Neural cell (in vitro differentiated cells): Measurements from ENCODE around the gene DCLK1. TPM values are rescaled to one million over a fixed set of nuclear protein-coding genes. Genes with fewer than 3 reads are reported as not detected.

ENCODE experiments used
- H2AFZ ChIP-seq: fragments of 200-600, 300-800 bp; sonication (generic), shearing (Covaris generic); 2 replicates; pipeline ENCODE4 v1.6.0; 2014; ENCODE audit warnings: low read depth, mild to moderate bottlenecking, antibody characterized with exemption, low read length, moderate library complexity
- H3F3A ChIP-seq: fragments of 200-600 bp; shearing (Covaris generic); 2 replicates; pipeline ENCODE4 v1.6.1; 2016; ENCODE audit warnings: mild to moderate bottlenecking, moderate library complexity, mixed read lengths, antibody characterized with exemption, low read length; ENCODE audit not compliant: insufficient read depth, poor library complexity, severe bottlenecking
- H3K27ac ChIP-seq: fragments of 200-600, 300-800 bp; sonication (generic), shearing (Covaris generic); 2 replicates; pipeline ENCODE4 v1.5.1; 2014; ENCODE audit warnings: mild to moderate bottlenecking, low read length, moderate library complexity
- H3K27me3 ChIP-seq: fragments of 300-800, 200-600 bp; sonication (generic), shearing (Covaris generic); 2 replicates; pipeline ENCODE4 v1.6.0; 2014; ENCODE audit warnings: mild to moderate bottlenecking, low read depth, low read length, moderate library complexity; ENCODE audit not compliant: insufficient read depth
- H3K36me3 ChIP-seq: fragments of 300-800, 200-600 bp; sonication (generic), shearing (Covaris generic); 2 replicates; pipeline ENCODE4 v1.5.1; 2014; ENCODE audit warnings: mild to moderate bottlenecking, antibody characterized with exemption, low read length, moderate library complexity; ENCODE audit not compliant: insufficient read depth
- H3K4me2 ChIP-seq: fragments of 300-800, 200-600 bp; sonication (generic), shearing (Covaris generic); 2 replicates; pipeline ENCODE4 v1.6.0; 2014; ENCODE audit warnings: mild to moderate bottlenecking, low read length
- H3K4me3 ChIP-seq: fragments of 300-800, 200-600 bp; sonication (generic), shearing (Covaris generic); 2 replicates; pipeline ENCODE4 v1.5.1; 2014; ENCODE audit warnings: mild to moderate bottlenecking, low read length, moderate library complexity
- H3K79me2 ChIP-seq: fragments of 200-600 bp; shearing (Covaris generic); replicated peaks from 2 replicates; pipeline ENCODE4 v1.6.0; 2014; ENCODE audit warnings: mild to moderate bottlenecking, low read length, moderate library complexity; ENCODE audit not compliant: insufficient read depth
- H3K9ac ChIP-seq: fragments of 300-800, 200-600 bp; sonication (generic), shearing (Covaris generic); 2 replicates; pipeline ENCODE4 v1.6.1; 2016; ENCODE audit warnings: mild to moderate bottlenecking, low read length, mixed read lengths
- H3K9me2 ChIP-seq: fragments of 200-600 bp; shearing (Covaris generic); 2 replicates; pipeline ENCODE4 v1.6.1; 2016; ENCODE audit warnings: mild to moderate bottlenecking, low read length, mixed read lengths; ENCODE audit not compliant: insufficient read depth
- H3K9me3 ChIP-seq: fragments of 200-600, 300-800 bp; sonication (generic), shearing (Covaris generic); 2 replicates; pipeline ENCODE4 v1.6.1; 2016; ENCODE audit warnings: mild to moderate bottlenecking, mixed run types, low read length, moderate library complexity, mixed read lengths
- H4K20me1 ChIP-seq: fragments of 200-600 bp; shearing (Covaris generic); 2 replicates; pipeline ENCODE4 v1.6.1; 2016; ENCODE audit warnings: mild to moderate bottlenecking, mixed run types; ENCODE audit not compliant: insufficient read depth
- CTCF ChIP-seq: fragments of 450-650 bp; IDR thresholded peaks from 2 replicates; pipeline ENCODE4 v1.5.1; 2014; ENCODE audit warnings: antibody characterized with exemption, mild to moderate bottlenecking, moderate library complexity; ENCODE audit not compliant: poor library complexity, severe bottlenecking
- EP300 ChIP-seq: fragments of 450-650 bp; conservative IDR thresholded peaks from 2 replicates; pipeline ENCODE4 v1.6.1; 2014; ENCODE audit warnings: antibody characterized with exemption, mild to moderate bottlenecking, moderate library complexity; ENCODE audit not compliant: poor library complexity, severe bottlenecking
- EZH2 ChIP-seq: fragments of 200-600, 300-800 bp; shearing (Covaris generic), sonication (generic); IDR thresholded peaks from 2 replicates; pipeline ENCODE4 v1.6.1; 2014; ENCODE audit warnings: antibody characterized with exemption, low read length, borderline replicate concordance, mild to moderate bottlenecking; ENCODE audit not compliant: insufficient read depth, poor library complexity, severe bottlenecking
- MXI1 ChIP-seq: fragments of 450-650 bp; conservative IDR thresholded peaks from 2 replicates; pipeline ENCODE4 v1.6.1; 2014; ENCODE audit warnings: antibody characterized with exemption, mild to moderate bottlenecking; ENCODE audit not compliant: poor library complexity, severe bottlenecking
- POLR2AphosphoS5 ChIP-seq: IDR thresholded peaks from 2 replicates; pipeline ENCODE4 v1.6.1; 2012
- RAD21 ChIP-seq: fragments of 450-650 bp; conservative IDR thresholded peaks from 2 replicates; pipeline ENCODE4 v1.6.1; 2014; ENCODE audit warnings: antibody characterized with exemption, mild to moderate bottlenecking, moderate library complexity
- REST ChIP-seq: IDR thresholded peaks from 2 replicates; pipeline ENCODE4 v1.6.1; 2012; ENCODE audit warnings: borderline replicate concordance
- SMC3 ChIP-seq: fragments of 450-650 bp; conservative IDR thresholded peaks from 2 replicates; pipeline ENCODE4 v1.6.1; 2014; ENCODE audit warnings: antibody characterized with exemption, mild to moderate bottlenecking, moderate library complexity; ENCODE audit not compliant: poor library complexity
- TAF1 ChIP-seq: IDR thresholded peaks from 2 replicates; pipeline ENCODE4 v1.6.1; 2012; ENCODE audit warnings: low read depth
- polyA plus RNA-seq: library from polyadenylated mRNA; depleted of rRNA; stranded (reverse); fragments of >200 nt; gene quantifications from 2 replicates; pipeline ENCODE4 v1.2.3, GENCODE V29; 2014

DCLK1 gene
- polyA plus RNA-seq, 1 donor from 2014 or later: 124 TPM

- H4K20me1 ChIP-seq: peaks cover 6% of the 10 kb centered on the region
- H3K4me2 ChIP-seq: no peak overlapping the region
- H3K9me2 ChIP-seq: no peaks in the 10 kb centered on the region
- TF ChIP-seq MXI1: no peak
- no peak overlapping the region for H2AFZ ChIP-seq
- no peaks in the 10 kb centered on the region for H3K9me3 ChIP-seq
- no peak overlapping the region for H3K9ac ChIP-seq
- peaks cover 86% of the 10 kb centered on the region for H3K79me2 ChIP-seq
- no peak overlapping the region for H3K27ac ChIP-seq
- H3K27me3 ChIP-seq: no peaks in the 10 kb centered on the region
- no peaks in the 10 kb centered on the region for H3F3A ChIP-seq
- peaks cover 16% of the 10 kb centered on the region for H3K36me3 ChIP-seq
- no peak overlapping the region for H3K4me3 ChIP-seq
Measured at GRCh38 chr13:36114233-36114632, 16.9 kb downstream of the DCLK1 start.

GRCh38 chr13:36108954-36109353, 22.2 kb downstream of the DCLK1 start:
- no peak for TF ChIP-seq RAD21
- no peak for TF ChIP-seq POLR2AphosphoS5
- no peak for TF ChIP-seq SMC3
- H3K9me2 ChIP-seq: no peaks in the 10 kb centered on the region

GRCh38 chr13:36108342-36108741, 22.8 kb downstream of the DCLK1 start:
- H4K20me1 ChIP-seq: peaks cover under 1% of the 10 kb centered on the region
- no peak overlapping the region for H3K27ac ChIP-seq
- no peak overlapping the region for H3K4me3 ChIP-seq

More at GRCh38 chr13:36108954-36109353, 22.2 kb downstream of the DCLK1 start:
- H3K36me3 ChIP-seq: peaks cover 16% of the 10 kb centered on the region
- H4K20me1 ChIP-seq: peaks cover 6% of the 10 kb centered on the region
- no peak overlapping the region for H3K4me3 ChIP-seq
- peaks cover 69% of the 10 kb centered on the region for H3K79me2 ChIP-seq
- no peaks in the 10 kb centered on the region for H3K9me3 ChIP-seq
- H3F3A ChIP-seq: no peaks in the 10 kb centered on the region
- no peak overlapping the region for H3K4me2 ChIP-seq
- no peak overlapping the region for H2AFZ ChIP-seq
- no peaks in the 10 kb centered on the region for H3K27me3 ChIP-seq
- H3K27ac ChIP-seq: no peak overlapping the region
- no peak overlapping the region for H3K9ac ChIP-seq

More at GRCh38 chr13:36108342-36108741, 22.8 kb downstream of the DCLK1 start:
- Histone ChIP-seq H3K36me3 (peaks cover 20% of the 10 kb centered on the region), H3K79me2 (peaks cover 69% of the 10 kb centered on the region), H3K9me2 (no peaks in the 10 kb centered on the region), H3K9me3 (no peaks in the 10 kb centered on the region), H3K9ac (no peak overlapping the region), H3K4me2 (no peak overlapping the region), H3K27me3 (no peaks in the 10 kb centered on the region), H2AFZ (no peak overlapping the region), H3F3A (no peaks in the 10 kb centered on the region)
- TF ChIP-seq SMC3 (no peak), EZH2 (no peak), CTCF (no peak), EP300 (no peak), TAF1 (no peak), MXI1 (no peak), REST (no peak), POLR2AphosphoS5 (no peak), RAD21 (no peak)
